ENCODE measurements around the gene RERE. TPM values are rescaled to one million over a fixed set of nuclear protein-coding genes. Genes with fewer than 3 reads are reported as not detected.

RERE gene
- total RNA-seq, 1 experiment from 2014 or later = 20.0 TPM

Small RNA genes within 50 kb of the gene (small RNA-seq; reads per million reads assigned to genes)
- gene MIR6728 (0 reads per million in 2 experiments), gene RF00019 (0 reads per million in 2 experiments), gene RF00599 (0 reads per million in 2 experiments)

Other genes with a start within 250 kb of the RERE start
- gene ENO1, start 61.0 kb upstream of the RERE start, total RNA-seq (2014; rRNA removed; shearing (Covaris generic)) = 2,649 and 2,664 TPM in 2 replicates
- 0.26 and 0.53 TPM in 2 replicates for gene CA6, start 128.2 kb upstream of the RERE start, total RNA-seq (2014; rRNA removed; shearing (Covaris generic))
- gene SLC2A7, start 208.8 kb upstream of the RERE start, total RNA-seq (2014; rRNA removed; shearing (Covaris generic)) = not detected in 2 replicates